GM21737 (cell line): ENCODE measurements around the gene OGFRL1.

Experiments used
- ATAC-seq: cut with Tn5 transposase; IDR thresholded peaks from one replicate; pipeline ENCODE4 v1.9.1; 2021; ENCODE audit warnings: mild to moderate bottlenecking, moderate library complexity; ENCODE audit not compliant: unreplicated experiment

OGFRL1 gene

GRCh38 chr6:71332012-71332411 lies 43.4 kb downstream of the OGFRL1 start:
- no peak for ATAC-seq

GRCh38 chr6:71333050-71333449 lies 44.4 kb downstream of the OGFRL1 start:
- no peak for ATAC-seq

- ATAC-seq, result no peak
Observed at GRCh38 chr6:71333697-71334096, 45.1 kb downstream of the OGFRL1 start.

- ATAC-seq, result no peak
Observed at GRCh38 chr6:71334768-71335167, 46.2 kb downstream of the OGFRL1 start.

GRCh38 chr6:71335544-71335943 lies 46.9 kb downstream of the OGFRL1 start:
- ATAC-seq, result no peak

GRCh38 chr6:71336901-71337300 lies 48.3 kb downstream of the OGFRL1 start:
- no peak for ATAC-seq

GRCh38 chr6:71338540-71339316 lies 50.1 kb downstream of the OGFRL1 start:
- ATAC-seq, result no peak

GRCh38 chr6:71342772-71343171 lies 54.2 kb downstream of the OGFRL1 start:
- no peak for ATAC-seq

- ATAC-seq, result no peak
Observed at GRCh38 chr6:71345476-71346333, 57.1 kb downstream of the OGFRL1 start.

GRCh38 chr6:71346334-71346694 lies 57.7 kb downstream of the OGFRL1 start:
- ATAC-seq, result no peak

GRCh38 chr6:71347119-71347518 lies 58.5 kb downstream of the OGFRL1 start:
- ATAC-seq, result no peak

- no peak for ATAC-seq
Observed at GRCh38 chr6:71349395-71349794, 60.8 kb downstream of the OGFRL1 start.

GRCh38 chr6:71349976-71350615 lies 61.5 kb downstream of the OGFRL1 start:
- no peak for ATAC-seq

GRCh38 chr6:71351190-71351589 lies 62.6 kb downstream of the OGFRL1 start:
- no peak for ATAC-seq
